PC-3 (cell line): ENCODE measurements around the gene ZNF692. TPM values are rescaled to one million over a fixed set of nuclear protein-coding genes. Genes with fewer than 3 reads are reported as not detected.
"Not testable (repeated sequence)": the region's sequence is repeated elsewhere in the genome, so short reads cannot be mapped to it uniquely, and the experiment has no call there.

ENCODE experiments used
- ATAC-seq: fragments of 200-7000 bp; cut with Tn5 transposase; 2 replicates; pipeline ENCODE4 v1.9.1; 2020; ENCODE audit warnings: mild to moderate bottlenecking, moderate library complexity
- BruUV-seq: library from RNA; stranded (reverse); fragments of 400-500 nt; replicated peaks from 2 replicates; lab custom pipeline; 2021; lab: Mats Ljungman, UMichigan
- CTCF ChIA-PET: fragments of 300-600 bp; sonication (Branson Sonifier 250); formaldehyde crosslinking; loops from one replicate; lab custom pipeline; 2022; ENCODE audit warnings: antibody characterized with exemption; lab: Charles Lee
- POLR2A ChIA-PET: fragments of 300-600 bp; sonication (Branson Sonifier 250); formaldehyde crosslinking; loops from one replicate; lab custom pipeline; 2022; ENCODE audit warnings: antibody characterized with exemption; ENCODE audit not compliant: unreplicated experiment; lab: Charles Lee
- DNase-seq: peaks from one replicate; pipeline ENCODE4 v3.0.0-alpha.2; 2015
- H2AFZ ChIP-seq: fragments of 300-600 bp; sonication (generic); 2 replicates; pipeline ENCODE4 v1.6.0; 2016; ENCODE audit warnings: antibody characterized with exemption, low read length
- H3F3A ChIP-seq: fragments of 300-600 bp; sonication (generic); one replicate; pipeline ENCODE4 v1.6.0; 2017; ENCODE audit warnings: antibody characterized with exemption, low read length, control low read depth, mild to moderate bottlenecking; ENCODE audit not compliant: unreplicated experiment
- H3K27ac ChIP-seq: fragments of 300-600 bp; sonication (generic); 2 replicates; pipeline ENCODE4 v1.5.1; 2016; ENCODE audit warnings: mild to moderate bottlenecking, low read length
- H3K27me3 ChIP-seq: fragments of 300-600 bp; sonication (generic); 2 replicates; pipeline ENCODE4 v1.6.1; 2016; ENCODE audit warnings: low read length, mixed read lengths
- H3K36me3 ChIP-seq: fragments of 300-600 bp; sonication (generic); 2 replicates; pipeline ENCODE4 v1.6.1; 2016; ENCODE audit warnings: low read depth, mixed run types, low read length, mixed read lengths
- H3K4me1 ChIP-seq: fragments of 300-600 bp; sonication (generic); 2 replicates; pipeline ENCODE4 v1.5.1; 2016; ENCODE audit warnings: low read length; ENCODE audit not compliant: insufficient read depth
- H3K4me2 ChIP-seq: fragments of 300-600 bp; sonication (generic); 2 replicates; pipeline ENCODE4 v1.6.0; 2016; ENCODE audit warnings: low read length
- H3K4me3 ChIP-seq: fragments of 300-600 bp; sonication (generic); 2 replicates; pipeline ENCODE4 v1.5.1; 2016; ENCODE audit warnings: mild to moderate bottlenecking, low read length, mixed read lengths
- H3K79me2 ChIP-seq: fragments of 300-600 bp; sonication (generic); 2 replicates; pipeline ENCODE4 v1.6.1; 2017; ENCODE audit warnings: low read length, mixed read lengths
- H3K9ac ChIP-seq: fragments of 300-600 bp; sonication (generic); 2 replicates; pipeline ENCODE4 v1.6.0; 2016; ENCODE audit warnings: mild to moderate bottlenecking, low read length
- H3K9me2 ChIP-seq: fragments of 300-600 bp; sonication (generic); replicated peaks from 2 replicates; pipeline ENCODE4 v1.6.1; 2016; ENCODE audit warnings: mixed run types, low read length, mixed read lengths
- H3K9me3 ChIP-seq: fragments of 300-600 bp; sonication (generic); 2 replicates; pipeline ENCODE4 v1.6.1; 2016; ENCODE audit warnings: low read length, mixed read lengths
- H4K20me1 ChIP-seq: fragments of 300-600 bp; sonication (generic); 2 replicates; pipeline ENCODE4 v1.6.1; 2016; ENCODE audit warnings: low read length, mixed read lengths
- EZH2 ChIP-seq: fragments of 300-600 bp; sonication (generic); IDR thresholded peaks from one replicate; pipeline ENCODE4 v1.6.1; 2017; ENCODE audit warnings: antibody characterized with exemption, mild to moderate bottlenecking, low read length; ENCODE audit not compliant: unreplicated experiment
- EZH2phosphoT487 ChIP-seq: fragments of 300-600 bp; sonication (generic); IDR thresholded peaks from 2 replicates; pipeline ENCODE4 v1.6.1; 2018; ENCODE audit warnings: mild to moderate bottlenecking, antibody characterized with exemption, low read length, borderline replicate concordance
- intact Hi-C: fragments of 100-400 bp; cut with micrococcal nuclease; formaldehyde crosslinking; loops from 2 replicates; pipeline ENCODE4 v1.9.0; 2023
- total RNA-seq: library from RNA; depleted of rRNA; stranded (reverse); fragments of >200 nt; gene quantifications from 2 replicates; pipeline ENCODE4 v1.2.3, GENCODE V29; 2014
- TF ChIP-seq, protein P1 (sequence below): fragments of 300-600 bp; sonication (generic); conservative IDR thresholded peaks from 2 replicates; pipeline ENCODE4 v1.5.1; 2017; ENCODE audit warnings: antibody characterized with exemption, low read depth, mild to moderate bottlenecking, low read length

ZNF692 gene
- total RNA-seq, 1 experiment from 2014 or later, result 85.4 TPM

DNA sequence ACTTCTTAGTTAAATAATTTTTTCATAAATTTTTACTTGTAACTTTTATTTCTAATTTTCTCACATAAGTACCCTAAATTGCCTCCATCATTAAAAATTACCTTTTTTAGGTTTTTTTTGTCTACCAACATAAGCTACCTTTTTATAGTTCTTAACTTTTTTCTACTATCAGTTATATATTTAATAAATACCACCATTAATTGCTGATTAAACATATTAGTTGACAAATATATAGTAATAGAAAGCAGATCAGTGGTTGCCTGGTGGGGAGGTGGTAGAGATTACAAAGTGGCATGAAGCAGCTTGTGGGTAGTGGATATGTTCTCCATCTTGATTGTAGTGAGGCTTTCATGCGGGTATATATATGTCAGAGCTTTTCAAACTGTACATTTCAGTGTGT, 27.0 kb downstream of the ZNF692 start:
- TF ChIP-seq EZH2, result no peak
- TF ChIP-seq, protein P1, sequence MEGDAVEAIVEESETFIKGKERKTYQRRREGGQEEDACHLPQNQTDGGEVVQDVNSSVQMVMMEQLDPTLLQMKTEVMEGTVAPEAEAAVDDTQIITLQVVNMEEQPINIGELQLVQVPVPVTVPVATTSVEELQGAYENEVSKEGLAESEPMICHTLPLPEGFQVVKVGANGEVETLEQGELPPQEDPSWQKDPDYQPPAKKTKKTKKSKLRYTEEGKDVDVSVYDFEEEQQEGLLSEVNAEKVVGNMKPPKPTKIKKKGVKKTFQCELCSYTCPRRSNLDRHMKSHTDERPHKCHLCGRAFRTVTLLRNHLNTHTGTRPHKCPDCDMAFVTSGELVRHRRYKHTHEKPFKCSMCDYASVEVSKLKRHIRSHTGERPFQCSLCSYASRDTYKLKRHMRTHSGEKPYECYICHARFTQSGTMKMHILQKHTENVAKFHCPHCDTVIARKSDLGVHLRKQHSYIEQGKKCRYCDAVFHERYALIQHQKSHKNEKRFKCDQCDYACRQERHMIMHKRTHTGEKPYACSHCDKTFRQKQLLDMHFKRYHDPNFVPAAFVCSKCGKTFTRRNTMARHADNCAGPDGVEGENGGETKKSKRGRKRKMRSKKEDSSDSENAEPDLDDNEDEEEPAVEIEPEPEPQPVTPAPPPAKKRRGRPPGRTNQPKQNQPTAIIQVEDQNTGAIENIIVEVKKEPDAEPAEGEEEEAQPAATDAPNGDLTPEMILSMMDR, result no peak
- TF ChIP-seq EZH2phosphoT487, result no peak
- H3K4me1 ChIP-seq, result peaks cover 13% of the 10 kb centered on the region
- H3K27ac ChIP-seq, result no peak overlapping the region
- H4K20me1 ChIP-seq, result no peaks in the 10 kb centered on the region
- no TSS peak for BruUV-seq
- H3K9ac ChIP-seq, result no peak overlapping the region
- no peaks in the 10 kb centered on the region for H3K79me2 ChIP-seq
- intact Hi-C loops, result no loop called here
- H3K9me2 ChIP-seq, result no peaks in the 10 kb centered on the region
- H3K4me3 ChIP-seq, result no peak overlapping the region
- no peaks in the 10 kb centered on the region for H3K27me3 ChIP-seq
- H3F3A ChIP-seq, result no peaks in the 10 kb centered on the region
- H2AFZ ChIP-seq, result no peak overlapping the region
- no peaks in the 10 kb centered on the region for H3K9me3 ChIP-seq
- ATAC-seq (no peak), DNase-seq (no peak)
- CTCF ChIA-PET, result no interaction called here
- POLR2A ChIA-PET, result no interaction called here
- H3K36me3 ChIP-seq, result no peaks in the 10 kb centered on the region
- H3K4me2 ChIP-seq, result no peak overlapping the region

DNA sequence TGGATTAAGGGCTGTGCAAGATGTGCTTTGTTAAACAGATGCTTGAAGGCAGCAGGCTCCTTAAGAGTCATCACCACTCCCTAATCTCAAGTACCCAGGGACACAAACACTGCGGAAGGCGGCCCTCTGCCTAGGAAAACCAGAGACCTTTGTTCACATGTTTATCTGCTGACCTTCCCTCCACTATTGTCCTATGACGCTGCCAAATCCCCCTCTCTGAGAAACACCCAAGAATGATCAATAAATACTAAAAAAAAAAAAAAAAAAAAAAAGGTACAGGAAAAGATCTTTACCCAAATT, 28.2 kb downstream of the ZNF692 start:
- H3K4me3 ChIP-seq, H3K27me3 ChIP-seq, CTCF ChIA-PET, H3K9me2 ChIP-seq, H3K36me3 ChIP-seq, H3K4me2 ChIP-seq, H3K27ac ChIP-seq, H3F3A ChIP-seq, H4K20me1 ChIP-seq, POLR2A ChIA-PET, H2AFZ ChIP-seq, H3K9ac ChIP-seq, DNase-seq, BruUV-seq, H3K9me3 ChIP-seq, H3K79me2 ChIP-seq, intact Hi-C loops, ATAC-seq: not testable (repeated sequence)
- H3K4me1 ChIP-seq, result peaks cover 16% of the 10 kb centered on the region

DNA sequence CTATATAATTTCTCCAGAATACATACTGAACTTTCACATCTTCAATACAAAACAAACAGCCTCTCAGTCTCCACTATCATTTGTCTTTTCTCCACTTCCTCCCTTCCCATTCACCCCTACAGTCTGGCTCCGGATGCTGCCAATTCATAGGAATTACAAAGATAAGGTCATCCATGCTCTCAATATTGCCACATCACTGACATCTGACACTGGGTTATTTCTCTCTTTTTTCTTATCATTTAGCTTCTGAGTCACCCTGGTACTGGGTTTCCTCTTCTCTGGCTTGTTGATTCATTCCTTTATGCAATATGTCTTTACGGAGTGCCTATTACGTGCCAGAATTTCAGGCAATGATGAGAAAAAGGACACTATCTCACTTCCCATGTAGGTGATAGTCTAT, 30.0 kb downstream of the ZNF692 start:
- ChIA-PET CTCF (no interaction called here), POLR2A (interaction anchor here (0.7 kb wide), 1 partner anchor 9 kb away, joined by 3 read pairs; the partner anchor contains the start of gene ZNF672)
- BruUV-seq, result no TSS peak
- H3K4me2 ChIP-seq, result no peak overlapping the region
- no peaks in the 10 kb centered on the region for H4K20me1 ChIP-seq
- DNase-seq (peak; percentile 60), ATAC-seq (no peak)
- H3K4me1 ChIP-seq, result peaks cover 29% of the 10 kb centered on the region
- H3K4me3 ChIP-seq, result no peak overlapping the region
- H3K9ac ChIP-seq, result no peak overlapping the region
- no peaks in the 10 kb centered on the region for H3K9me3 ChIP-seq
- H3K27me3 ChIP-seq, result no peaks in the 10 kb centered on the region
- no peak overlapping the region for H2AFZ ChIP-seq
- H3K79me2 ChIP-seq, result peaks cover 18% of the 10 kb centered on the region
- H3K9me2 ChIP-seq, result no peaks in the 10 kb centered on the region
- intact Hi-C loops, result no loop called here
- no peaks in the 10 kb centered on the region for H3K36me3 ChIP-seq
- H3K27ac ChIP-seq, result no peak overlapping the region
- no peaks in the 10 kb centered on the region for H3F3A ChIP-seq
- TF ChIP-seq, protein P1, result no peak
- TF ChIP-seq EZH2phosphoT487, result no peak
- no peak for TF ChIP-seq EZH2
